SK-N-SH (cell line): ENCODE results near the gene DUS3L. TPM values are rescaled to one million over a fixed set of nuclear protein-coding genes. Genes with fewer than 3 reads are reported as not detected.

ENCODE experiments used
- CTCF ChIA-PET: fragments of 300-600, 350-600 bp; formaldehyde crosslinking; extraction: SDS; loops from one replicate; lab custom pipeline; 2021; lab: Yijun Ruan, JAX
- POLR2A ChIA-PET: fragments of 350-600 bp; sonication (Branson Sonifier 250); formaldehyde crosslinking; extraction: SDS; loops from one replicate; lab custom pipeline; 2020; ENCODE audit warnings: antibody characterized with exemption, inconsistent platforms; lab: Yijun Ruan, JAX
- DNase-seq: peaks from one replicate; pipeline ENCODE4 v3.0.0; 2012
- H2AFZ ChIP-seq: fragments of 200-600 bp; sonication (generic); 2 replicates; pipeline ENCODE4 v1.8.1; 2016; ENCODE audit warnings: antibody characterized with exemption, mild to moderate bottlenecking, low read depth
- H3F3A ChIP-seq: fragments of 200-600 bp; sonication (generic); replicated peaks from 2 replicates; pipeline ENCODE3; 2016; ENCODE audit warnings: antibody characterized with exemption, mild to moderate bottlenecking; ENCODE audit not compliant: insufficient read depth
- H3K27ac ChIP-seq, 2 experiments: fragments of 200-500 bp in 1 of 2; fragments of 200-600 bp in 1 of 2; sonication (Bioruptor generic) in 1 of 2; sonication (generic), shearing (Covaris generic) in 1 of 2; 2 replicates each; pipeline versions ENCODE4 v1.5.1 to v1.6.1; 2014 to 2016; ENCODE audit warnings: low read depth in 2 of 2, inconsistent platforms in 1 of 2, low read length in 1 of 2, mild to moderate bottlenecking in 1 of 2, mixed read lengths in 1 of 2
- H3K27me3 ChIP-seq: fragments of 200-600 bp; sonication (generic), shearing (Covaris generic); 2 replicates; pipeline ENCODE4 v1.6.1; 2016; ENCODE audit warnings: mixed run types; ENCODE audit not compliant: insufficient read depth
- H3K36me3 ChIP-seq, 2 experiments: fragments of 200-500 bp in 1 of 2; fragments of 200-600 bp in 1 of 2; sonication (Bioruptor generic) in 1 of 2; sonication (generic) in 1 of 2; replicated peaks in 1 of 2; 2 replicates each; pipeline versions ENCODE3 to v1.5.1; 2014 to 2016; ENCODE audit warnings: low read length in 1 of 2, mild to moderate bottlenecking in 1 of 2; ENCODE audit not compliant: insufficient read depth in 2 of 2, control insufficient read depth in 1 of 2
- H3K4me1 ChIP-seq, 2 experiments: fragments of 200-500 bp in 1 of 2; fragments of 200-600 bp in 1 of 2; sonication (Bioruptor generic) in 1 of 2; sonication (generic), shearing (Covaris generic) in 1 of 2; 2 replicates each; pipeline versions ENCODE4 v1.5.1 to v1.6.1; 2014 to 2016; ENCODE audit warnings: low read depth in 1 of 2, low read length in 1 of 2, mixed run types in 1 of 2; ENCODE audit not compliant: insufficient read depth in 2 of 2, control insufficient read depth in 1 of 2
- H3K4me2 ChIP-seq: fragments of 200-600 bp; sonication (generic), shearing (Covaris generic); 2 replicates; pipeline ENCODE4 v1.6.1; 2017; ENCODE audit warnings: mixed run types
- H3K4me3 ChIP-seq, 2 experiments: fragments of 200-500 bp in 1 of 2; fragments of 200-600 bp in 1 of 2; sonication (Bioruptor generic) in 1 of 2; sonication (generic), shearing (Covaris generic) in 1 of 2; 2 replicates each; pipeline versions ENCODE4 v1.5.1 to v1.8.1; 2014 to 2016; ENCODE audit warnings: low read depth in 2 of 2, inconsistent platforms in 1 of 2, low read length in 1 of 2, mild to moderate bottlenecking in 1 of 2, mixed read lengths in 1 of 2, moderate library complexity in 1 of 2
- H3K79me2 ChIP-seq: fragments of 200-600 bp; sonication (generic); 2 replicates; pipeline ENCODE4 v1.8.1; 2017; ENCODE audit warnings: mild to moderate bottlenecking; ENCODE audit not compliant: insufficient read depth
- H3K9ac ChIP-seq: fragments of 200-600 bp; sonication (generic); 2 replicates; pipeline ENCODE4 v1.6.1; 2017; ENCODE audit warnings: mixed run types
- H3K9me2 ChIP-seq: fragments of 200-600 bp; sonication (generic); 2 replicates; pipeline ENCODE4 v1.6.1; 2017; ENCODE audit warnings: mixed run types
- H3K9me3 ChIP-seq: fragments of 200-600 bp; sonication (generic); 2 replicates; pipeline ENCODE4 v1.6.1; 2017; ENCODE audit warnings: mixed run types, mild to moderate bottlenecking, moderate library complexity
- H4K20me1 ChIP-seq: fragments of 200-600 bp; sonication (generic); 2 replicates; pipeline ENCODE4 v1.6.1; 2017; ENCODE audit warnings: mild to moderate bottlenecking, mixed run types; ENCODE audit not compliant: insufficient read depth
- FOSL2 ChIP-seq: IDR thresholded peaks from 2 replicates; pipeline ENCODE4 v1.4.0; 2012; ENCODE audit warnings: low read depth, mild to moderate bottlenecking, moderate library complexity, borderline replicate concordance
- FOXM1 ChIP-seq: IDR thresholded peaks from 2 replicates; pipeline ENCODE4 v1.4.0; 2012; ENCODE audit warnings: low read depth, mild to moderate bottlenecking
- GATA2 ChIP-seq: sonication (generic); formaldehyde crosslinking; IDR thresholded peaks from 2 replicates; pipeline ENCODE4 v1.5.0; 2020; ENCODE audit warnings: mild to moderate bottlenecking, missing genetic modification reagents
- NRF1 ChIP-seq: IDR thresholded peaks from 2 replicates; pipeline ENCODE4 v1.6.1; 2012; ENCODE audit warnings: low read depth, mild to moderate bottlenecking, low read length
- POLR2AphosphoS5 ChIP-seq: IDR thresholded peaks from 2 replicates; pipeline ENCODE4 v1.6.1; 2012; ENCODE audit warnings: low read depth, low read length
- RCOR1 ChIP-seq: fragments of 150-350 bp; IDR thresholded peaks from 2 replicates; pipeline ENCODE4 v1.6.1; 2017; ENCODE audit warnings: antibody characterized with exemption, low read length
- RFX5 ChIP-seq: IDR thresholded peaks from 2 replicates; pipeline ENCODE4 v1.6.1; 2012; ENCODE audit warnings: mild to moderate bottlenecking, improper control_type of control experiment, low read length
- SIN3A ChIP-seq: IDR thresholded peaks from 2 replicates; pipeline ENCODE4 v1.6.1; 2012; ENCODE audit warnings: low read depth, mild to moderate bottlenecking, low read length, moderate library complexity, borderline replicate concordance
- TAF1 ChIP-seq: IDR thresholded peaks from 2 replicates; pipeline ENCODE4 v1.6.1; 2012; ENCODE audit warnings: low read depth, mild to moderate bottlenecking, low read length, moderate library complexity, borderline replicate concordance
- TCF12 ChIP-seq: IDR thresholded peaks from 2 replicates; pipeline ENCODE4 v1.4.0; 2012
- TEAD4 ChIP-seq: IDR thresholded peaks from 2 replicates; pipeline ENCODE4 v1.4.0; 2012; ENCODE audit warnings: mild to moderate bottlenecking, borderline replicate concordance; ENCODE audit not compliant: insufficient read depth
- WGBS: methylation state at CpG from one replicate; pipeline ENCODE4 v1.1.6; 2017; ENCODE audit warnings: low lambda C conversion rate; 5-methylcytosine and 5-hydroxymethylcytosine counted together
- polyA plus RNA-seq, 3 experiments: library from polyadenylated mRNA; depleted of rRNA; stranded (reverse); fragments of >200 nt; gene quantifications; 2 replicates each; pipeline ENCODE4 v1.2.3, GENCODE V29; 2012
- TF ChIP-seq, protein P1 (sequence below): IDR thresholded peaks from 2 replicates; pipeline ENCODE4 v1.4.0; 2012; ENCODE audit warnings: low read depth
- TF ChIP-seq, protein P2 (sequence below): fragments of 150-350 bp; IDR thresholded peaks from 2 replicates; pipeline ENCODE4 v1.6.1; 2017; ENCODE audit warnings: antibody characterized with exemption, low read length, low read depth, borderline replicate concordance
- TF ChIP-seq, protein P3 (sequence below): fragments of 200-600 bp; sonication (generic); IDR thresholded peaks from 2 replicates; pipeline ENCODE4 v1.6.1; 2017; ENCODE audit warnings: antibody characterized with exemption, mild to moderate bottlenecking, moderate library complexity
- TF ChIP-seq, protein P4 (sequence below): IDR thresholded peaks from 2 replicates; pipeline ENCODE4 v1.4.0; 2012; ENCODE audit warnings: low read depth, borderline replicate concordance

DUS3L gene
- polyA plus RNA-seq, 1 of the 3 experiments (the other 2 are of a cell fraction) = 44.0 TPM

DNA sequence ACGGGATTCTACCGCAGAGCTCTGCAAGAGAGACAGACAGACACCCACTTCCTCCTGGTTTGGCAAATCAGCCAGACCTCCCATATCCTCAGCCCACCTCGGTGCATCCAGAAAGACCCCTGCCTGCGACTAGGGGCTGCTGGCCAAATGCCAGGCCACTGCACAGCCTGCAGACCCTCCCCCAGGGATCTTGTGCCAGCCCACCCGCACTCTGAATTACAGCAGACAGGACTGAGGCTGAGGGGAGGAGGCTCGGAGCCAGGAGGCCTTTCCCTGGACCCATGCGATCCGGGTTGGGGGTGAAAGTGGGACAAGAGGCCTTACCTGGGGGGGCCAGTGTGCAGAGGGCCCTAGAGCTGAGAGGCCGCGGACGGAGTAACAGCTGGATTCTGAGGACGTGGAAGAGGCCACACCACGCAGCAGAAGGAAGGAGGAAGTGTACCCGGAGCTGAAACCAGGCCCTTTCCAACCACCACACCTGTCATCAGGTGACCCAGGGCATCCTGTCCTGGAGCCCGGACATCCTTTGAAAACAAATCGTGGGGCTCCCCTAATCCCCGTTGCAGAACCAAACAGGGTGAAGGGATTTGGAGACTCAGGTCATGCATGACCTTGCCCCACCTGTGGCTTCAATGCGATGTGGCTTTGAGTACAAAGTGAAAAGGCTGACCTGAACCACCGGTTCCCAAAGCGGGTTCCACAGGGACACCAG lies 47.5 kb upstream of the DUS3L start:
- Histone ChIP-seq H4K20me1 (no peaks in the 10 kb centered on the region), H3K36me3 (no peaks in the 10 kb centered on the region), H3K4me2 (no peak overlapping the region), H3K27ac (no peak overlapping the region), H3K79me2 (no peaks in the 10 kb centered on the region), H3K27me3 (peaks cover 7% of the 10 kb centered on the region; the same call in 1 of the 2 replicates), H3F3A (no peaks in the 10 kb centered on the region), H3K9me2 (no peaks in the 10 kb centered on the region), H3K9ac (no peak overlapping the region), H3K9me3 (no peaks in the 10 kb centered on the region), H3K4me1 (no peaks in the 10 kb centered on the region; a peak in 1 of 4 replicates), H2AFZ (no peak overlapping the region), H3K4me3 (no peak overlapping the region)
- peak; percentile 28 for DNase-seq
- POLR2A ChIA-PET = no interaction called here
- CTCF ChIA-PET = interaction anchor here (1.6 kb wide), 1 partner anchor 34 kb away, joined by 7 read pairs; no protein-coding TSS in a partner anchor
- no peak for TF ChIP-seq SIN3A
- TF ChIP-seq TCF12 = no peak
- TF ChIP-seq, protein P1, sequence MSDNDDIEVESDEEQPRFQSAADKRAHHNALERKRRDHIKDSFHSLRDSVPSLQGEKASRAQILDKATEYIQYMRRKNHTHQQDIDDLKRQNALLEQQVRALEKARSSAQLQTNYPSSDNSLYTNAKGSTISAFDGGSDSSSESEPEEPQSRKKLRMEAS = no peak
- no peak for TF ChIP-seq FOXM1
- no peak for TF ChIP-seq POLR2AphosphoS5
- no peak for TF ChIP-seq TAF1
- TF ChIP-seq, protein P2, sequence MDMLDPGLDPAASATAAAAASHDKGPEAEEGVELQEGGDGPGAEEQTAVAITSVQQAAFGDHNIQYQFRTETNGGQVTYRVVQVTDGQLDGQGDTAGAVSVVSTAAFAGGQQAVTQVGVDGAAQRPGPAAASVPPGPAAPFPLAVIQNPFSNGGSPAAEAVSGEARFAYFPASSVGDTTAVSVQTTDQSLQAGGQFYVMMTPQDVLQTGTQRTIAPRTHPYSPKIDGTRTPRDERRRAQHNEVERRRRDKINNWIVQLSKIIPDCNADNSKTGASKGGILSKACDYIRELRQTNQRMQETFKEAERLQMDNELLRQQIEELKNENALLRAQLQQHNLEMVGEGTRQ = no peak
- WGBS = 79% methylated on average over 13 of the region's 20 CpGs

DNA sequence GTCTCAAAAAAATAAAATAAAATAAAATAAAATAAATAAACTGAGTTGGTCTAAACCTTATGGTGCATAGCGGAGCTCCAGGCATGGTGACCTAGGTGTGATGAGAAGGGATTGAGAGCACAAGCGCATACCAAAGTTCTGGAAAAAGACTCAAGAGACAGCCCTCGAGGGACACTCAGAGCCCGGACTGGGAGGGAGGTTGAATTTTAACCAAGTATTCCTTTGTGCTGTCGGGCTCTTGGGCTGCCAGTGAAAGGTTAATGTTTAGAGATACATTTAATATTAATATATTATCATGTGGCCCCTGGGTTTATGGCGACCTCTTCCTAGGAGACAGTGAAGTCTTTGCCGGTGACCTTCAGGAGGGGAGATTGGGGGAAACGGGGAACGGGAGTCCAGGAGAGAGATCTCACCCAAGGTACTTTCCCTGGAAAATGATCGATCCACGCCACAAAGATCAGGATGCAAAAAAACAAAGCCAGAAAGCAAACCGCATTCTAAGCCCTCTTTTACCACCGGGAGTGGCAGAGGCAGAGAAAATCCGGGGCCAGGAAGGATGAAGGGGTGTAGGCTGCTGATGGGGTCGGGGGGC lies 46.9 kb upstream of the DUS3L start:
- Histone ChIP-seq H3K4me1 (no peaks in the 10 kb centered on the region; a peak in 1 of 4 replicates), H3K36me3 (no peaks in the 10 kb centered on the region), H3K4me3 (no peak overlapping the region), H3F3A (no peaks in the 10 kb centered on the region), H3K9me2 (no peaks in the 10 kb centered on the region), H3K79me2 (no peaks in the 10 kb centered on the region), H3K4me2 (no peak overlapping the region), H4K20me1 (no peaks in the 10 kb centered on the region), H3K27me3 (peaks cover 7% of the 10 kb centered on the region; the same call in 1 of the 2 replicates), H3K9me3 (no peaks in the 10 kb centered on the region), H2AFZ (no peak overlapping the region), H3K9ac (no peak overlapping the region), H3K27ac (no peak overlapping the region)
- WGBS = 32% methylated on average over 15 of the region's 15 CpGs
- POLR2A ChIA-PET = no interaction called here
- CTCF ChIA-PET = interaction anchor here (1.6 kb wide), 1 partner anchor 34 kb away, joined by 7 read pairs; no protein-coding TSS in a partner anchor
- DNase-seq = no peak
- TF ChIP-seq, protein P3, sequence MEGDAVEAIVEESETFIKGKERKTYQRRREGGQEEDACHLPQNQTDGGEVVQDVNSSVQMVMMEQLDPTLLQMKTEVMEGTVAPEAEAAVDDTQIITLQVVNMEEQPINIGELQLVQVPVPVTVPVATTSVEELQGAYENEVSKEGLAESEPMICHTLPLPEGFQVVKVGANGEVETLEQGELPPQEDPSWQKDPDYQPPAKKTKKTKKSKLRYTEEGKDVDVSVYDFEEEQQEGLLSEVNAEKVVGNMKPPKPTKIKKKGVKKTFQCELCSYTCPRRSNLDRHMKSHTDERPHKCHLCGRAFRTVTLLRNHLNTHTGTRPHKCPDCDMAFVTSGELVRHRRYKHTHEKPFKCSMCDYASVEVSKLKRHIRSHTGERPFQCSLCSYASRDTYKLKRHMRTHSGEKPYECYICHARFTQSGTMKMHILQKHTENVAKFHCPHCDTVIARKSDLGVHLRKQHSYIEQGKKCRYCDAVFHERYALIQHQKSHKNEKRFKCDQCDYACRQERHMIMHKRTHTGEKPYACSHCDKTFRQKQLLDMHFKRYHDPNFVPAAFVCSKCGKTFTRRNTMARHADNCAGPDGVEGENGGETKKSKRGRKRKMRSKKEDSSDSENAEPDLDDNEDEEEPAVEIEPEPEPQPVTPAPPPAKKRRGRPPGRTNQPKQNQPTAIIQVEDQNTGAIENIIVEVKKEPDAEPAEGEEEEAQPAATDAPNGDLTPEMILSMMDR = no peak
- no peak for TF ChIP-seq GATA2 (CRISPR knock-in tag)
- TF ChIP-seq TEAD4 = no peak
- no peak for TF ChIP-seq TAF1
- no peak for TF ChIP-seq RFX5
- TF ChIP-seq SIN3A = no peak
- TF ChIP-seq, protein P4, sequence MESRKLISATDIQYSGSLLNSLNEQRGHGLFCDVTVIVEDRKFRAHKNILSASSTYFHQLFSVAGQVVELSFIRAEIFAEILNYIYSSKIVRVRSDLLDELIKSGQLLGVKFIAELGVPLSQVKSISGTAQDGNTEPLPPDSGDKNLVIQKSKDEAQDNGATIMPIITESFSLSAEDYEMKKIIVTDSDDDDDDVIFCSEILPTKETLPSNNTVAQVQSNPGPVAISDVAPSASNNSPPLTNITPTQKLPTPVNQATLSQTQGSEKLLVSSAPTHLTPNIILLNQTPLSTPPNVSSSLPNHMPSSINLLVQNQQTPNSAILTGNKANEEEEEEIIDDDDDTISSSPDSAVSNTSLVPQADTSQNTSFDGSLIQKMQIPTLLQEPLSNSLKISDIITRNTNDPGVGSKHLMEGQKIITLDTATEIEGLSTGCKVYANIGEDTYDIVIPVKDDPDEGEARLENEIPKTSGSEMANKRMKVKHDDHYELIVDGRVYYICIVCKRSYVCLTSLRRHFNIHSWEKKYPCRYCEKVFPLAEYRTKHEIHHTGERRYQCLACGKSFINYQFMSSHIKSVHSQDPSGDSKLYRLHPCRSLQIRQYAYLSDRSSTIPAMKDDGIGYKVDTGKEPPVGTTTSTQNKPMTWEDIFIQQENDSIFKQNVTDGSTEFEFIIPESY = no peak
- no peak for TF ChIP-seq TCF12
- TF ChIP-seq FOSL2 = no peak
- TF ChIP-seq NRF1 = no peak
- TF ChIP-seq RCOR1 = no peak
- TF ChIP-seq, all 33 proteins: peak for 0
